ENCODE measurements around the gene CSF2RB. TPM values are rescaled to one million over a fixed set of nuclear protein-coding genes. Genes with fewer than 3 reads are reported as not detected.

CSF2RB gene
- total RNA-seq: 9.5 and 10.5 TPM in 2 replicates

GRCh38 chr22:36913427-36914389, at the start of gene CSF2RB:
Gene CSF2RB (plus strand): TSS chr22:36913628. CDS start chr22:36922208, 8,580 bp downstream.

Other genes with a start within 250 kb of the CSF2RB start
- not detected in 2 replicates for gene CACNG2, start 209.9 kb upstream of the CSF2RB start, total RNA-seq
- gene IFT27, start 137.5 kb upstream of the CSF2RB start, total RNA-seq: 13.9 and 15.8 TPM in 2 replicates
- not detected in 2 replicates for gene PVALB, start 96.6 kb upstream of the CSF2RB start, total RNA-seq
- gene NCF4, start 52.6 kb upstream of the CSF2RB start, total RNA-seq: not detected in 2 replicates
- gene TST, start 105.8 kb downstream of the CSF2RB start, total RNA-seq: 36.4 and 40.8 TPM in 2 replicates
- gene MPST, start 106.1 kb downstream of the CSF2RB start, total RNA-seq: 123 and 124 TPM in 2 replicates
- gene KCTD17, start 138.1 kb downstream of the CSF2RB start, total RNA-seq: 34.4 and 38.0 TPM in 2 replicates
- gene TMPRSS6, start 196.1 kb downstream of the CSF2RB start, total RNA-seq: not detected in 2 replicates
- under 0.01 and 0.05 TPM in 2 replicates for gene IL2RB, start 236.3 kb downstream of the CSF2RB start, total RNA-seq

Measured in mammary microvascular endothelial cell (primary cell).